HG02763 (cell line): ENCODE data around the gene XRN1.
"Not testable (repeated sequence)": the region's sequence is repeated elsewhere in the genome, so short reads cannot be mapped to it uniquely, and the experiment has no call there.

Experiments used
- ATAC-seq: cut with Tn5 transposase; IDR thresholded peaks from one replicate; pipeline ENCODE4 v1.9.1; 2021; ENCODE audit warnings: mild to moderate bottlenecking, moderate library complexity; ENCODE audit not compliant: unreplicated experiment

The XRN1 gene

GRCh38 chr3:142447852-142448823, at the start of gene XRN1:
Gene XRN1, minus strand, starts transcription at chr3:142448037. Its CDS starts 93 bp downstream, at chr3:142447944.
- ATAC-seq, result peak; percentile 82

DNA sequence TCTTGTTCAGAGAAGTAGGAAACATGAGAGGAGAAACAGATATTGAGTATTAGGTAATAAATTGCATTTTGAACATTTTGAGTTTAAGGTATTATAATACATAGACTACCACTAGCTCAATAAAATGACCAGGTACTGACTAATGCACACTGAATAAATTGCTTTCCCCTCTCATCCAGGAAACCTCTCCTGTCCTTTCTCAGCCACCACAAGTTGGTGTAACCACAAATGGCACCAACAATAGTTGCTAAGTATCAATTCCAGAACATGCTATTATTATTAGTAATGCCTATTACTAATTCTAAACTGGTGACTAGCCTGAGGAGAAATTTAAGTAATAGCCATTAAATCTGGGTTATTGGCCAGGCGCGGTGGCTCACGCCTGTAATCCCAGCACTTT, 47.3 kb upstream of the XRN1 start:
- no peak for ATAC-seq

DNA sequence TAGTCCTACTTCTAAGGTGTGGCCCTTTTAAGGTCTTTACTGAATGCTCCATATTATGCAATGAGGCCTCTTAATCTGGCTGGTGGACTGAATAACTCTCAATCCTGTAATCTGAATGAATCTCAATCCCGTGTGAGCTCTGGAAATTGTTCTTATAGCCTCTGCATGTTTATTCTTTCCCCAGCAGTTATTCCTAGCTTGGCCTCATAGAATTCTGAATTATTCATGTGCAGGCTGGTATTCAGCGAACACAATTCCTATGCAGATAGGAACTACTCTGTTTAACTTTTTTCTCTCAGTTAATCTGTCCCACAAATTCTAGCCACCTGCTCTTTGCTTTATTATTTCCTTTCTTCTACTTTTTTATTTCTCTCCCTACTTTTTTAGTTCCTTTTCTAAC, 44.3 kb upstream of the XRN1 start:
- ATAC-seq, result no peak

DNA sequence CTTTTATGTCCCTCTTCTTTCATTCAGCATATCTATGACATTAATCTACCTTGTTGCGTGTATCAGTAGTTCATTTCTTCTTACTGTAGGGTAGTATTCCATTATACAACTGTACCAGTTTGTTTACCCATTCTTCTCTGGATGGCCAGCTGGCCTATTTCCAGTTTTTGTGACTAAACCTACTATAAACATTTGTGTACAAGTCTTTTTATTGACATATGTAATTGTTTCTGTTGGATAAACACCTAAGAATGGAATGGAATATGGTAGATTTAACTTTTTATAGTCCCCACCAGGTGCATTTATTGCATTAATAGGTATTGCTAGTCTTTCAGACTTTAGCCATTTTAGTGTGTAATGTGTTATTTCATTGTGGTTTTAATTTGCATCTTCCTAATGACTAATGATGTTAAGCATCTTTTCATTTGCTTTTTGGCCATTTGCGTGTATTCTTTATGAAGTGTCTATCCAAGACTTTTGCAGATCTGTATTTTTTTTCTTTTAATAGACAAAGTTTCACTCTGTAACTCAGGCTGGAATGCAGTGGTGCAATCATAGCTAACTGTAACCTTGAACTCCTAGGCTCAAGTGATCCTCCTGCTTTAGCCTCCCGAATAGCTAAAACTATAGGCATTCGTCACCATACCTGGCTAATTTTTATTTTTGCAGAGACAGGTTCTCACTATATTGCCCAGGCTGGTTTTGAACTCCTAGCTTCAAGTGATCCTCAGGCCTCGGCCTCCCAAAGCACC, 41.9 kb upstream of the XRN1 start:
- no peak for ATAC-seq

GRCh38 chr3:142484912-142485435, 37.1 kb upstream of the XRN1 start:
- ATAC-seq, result no peak

DNA sequence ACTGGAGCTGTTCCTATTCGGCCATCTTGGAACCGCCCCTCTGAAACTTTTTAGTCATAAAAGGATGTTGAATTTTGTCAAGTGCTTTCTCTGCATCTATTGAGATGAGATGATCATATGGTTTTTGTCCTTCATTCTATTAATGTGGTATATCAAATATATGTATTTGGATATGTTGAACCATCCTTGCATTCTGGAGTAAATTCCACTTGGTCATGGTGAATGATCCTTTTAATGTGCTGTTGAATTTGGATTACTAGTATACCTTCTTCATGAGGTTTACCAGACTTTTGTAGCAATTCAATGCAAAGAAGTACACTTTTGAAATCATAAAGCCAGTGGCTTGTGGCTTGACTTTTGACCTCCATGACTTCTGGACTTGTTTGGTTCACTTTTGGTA, 33.4 kb upstream of the XRN1 start:
- ATAC-seq, result no peak

DNA sequence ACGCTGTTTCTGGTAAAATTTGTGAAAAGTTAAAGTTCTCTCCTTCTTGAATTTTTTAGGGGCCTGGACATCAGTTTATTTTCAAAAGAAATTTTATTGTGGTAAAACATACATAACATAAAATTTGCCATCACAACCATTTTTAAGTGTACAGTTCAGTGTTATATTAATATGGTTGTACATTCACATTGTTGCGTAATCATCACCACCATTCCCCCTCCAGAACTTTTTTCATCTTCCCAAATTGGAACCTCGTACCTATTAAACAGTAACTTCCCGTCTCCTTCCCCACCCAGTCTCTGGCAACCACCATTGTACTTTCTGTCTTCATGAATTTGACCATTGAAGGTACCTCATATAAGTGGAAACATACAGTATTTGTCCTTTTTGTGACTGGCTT, 23.0 kb upstream of the XRN1 start:
- ATAC-seq, result no peak

- ATAC-seq, result no peak
Measured at GRCh38 chr3:142468456-142468855, 20.6 kb upstream of the XRN1 start.

DNA sequence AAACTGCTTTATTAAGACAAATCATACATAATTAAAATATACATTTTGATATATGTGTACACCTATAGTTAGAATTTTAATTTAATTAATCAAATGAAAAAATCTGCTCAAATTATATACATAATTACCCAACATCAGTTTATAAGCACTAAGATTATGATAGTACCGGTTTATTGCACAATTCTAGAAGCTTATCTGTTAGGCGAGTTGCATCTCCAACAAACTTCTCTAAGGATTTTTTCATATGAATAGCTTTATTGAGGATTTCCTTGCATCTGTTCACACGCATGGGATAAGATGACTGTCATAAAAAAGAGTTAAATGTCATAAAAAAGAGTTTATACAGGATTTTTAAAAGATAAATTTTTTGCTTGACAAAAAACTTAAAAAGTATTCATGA, 19.9 kb upstream of the XRN1 start:
- no peak for ATAC-seq

DNA sequence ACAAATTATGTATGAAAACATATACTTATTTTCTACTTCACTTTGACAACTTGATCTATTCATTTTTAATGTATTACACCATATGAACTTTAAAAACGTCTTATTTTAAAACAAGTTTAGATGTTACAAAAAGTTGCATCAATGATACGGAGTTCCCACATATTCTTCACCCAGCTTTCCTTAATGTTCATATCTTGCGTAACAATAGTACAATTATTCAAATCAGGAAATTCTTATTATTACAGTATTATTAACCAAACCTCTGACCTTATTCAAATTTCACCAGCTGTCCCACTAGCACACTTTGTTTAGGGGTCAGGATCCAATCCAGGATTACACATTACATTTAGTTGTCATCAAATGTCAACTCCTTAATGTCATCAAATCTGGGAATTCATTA, 12.9 kb upstream of the XRN1 start:
- no peak for ATAC-seq

DNA sequence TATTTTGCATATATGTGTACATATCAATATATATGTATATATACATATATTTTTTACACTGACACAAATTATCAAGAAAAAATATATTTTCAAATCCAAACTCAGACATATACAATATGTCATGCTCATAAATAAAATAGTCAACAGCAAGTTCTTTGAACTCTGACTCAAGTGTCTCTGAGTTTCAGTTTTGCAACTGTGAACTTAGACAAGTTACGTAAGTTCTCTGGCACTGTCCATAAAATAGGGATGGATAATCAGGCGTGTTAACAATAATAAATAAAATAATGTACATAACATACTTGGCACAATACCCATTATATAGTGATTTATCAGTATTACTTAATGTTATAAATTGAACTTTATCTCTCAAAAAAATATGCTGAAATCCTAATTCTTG, 12.1 kb upstream of the XRN1 start:
- no peak for ATAC-seq

GRCh38 chr3:142459096-142459495, 11.3 kb upstream of the XRN1 start:
- no peak for ATAC-seq

DNA sequence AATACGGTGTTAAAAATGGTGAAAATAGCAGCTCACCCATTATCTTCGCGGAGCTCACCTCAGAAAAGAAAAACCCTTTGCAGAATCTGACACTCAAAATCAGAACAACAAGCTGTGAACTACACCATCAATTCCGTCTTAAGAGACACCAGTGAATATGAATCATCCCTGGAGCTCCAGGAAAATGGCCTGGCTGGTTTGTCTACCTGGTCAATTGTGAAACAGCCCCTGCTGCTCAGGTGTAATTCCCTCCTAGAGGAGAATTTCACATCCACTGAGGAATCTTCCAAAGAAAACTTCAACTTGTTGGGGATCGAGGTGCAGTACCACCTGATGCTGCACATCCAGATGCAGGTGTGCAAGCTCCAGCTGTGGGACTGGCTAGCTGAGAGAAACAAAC, 3.0 kb upstream of the XRN1 start:
- no peak for ATAC-seq

GRCh38 chr3:142450189-142450588, 2.4 kb upstream of the XRN1 start:
- ATAC-seq, result no peak

- ATAC-seq, result peak; percentile 31
Measured at GRCh38 chr3:142447301-142447851, 461 bp downstream of the XRN1 start.

DNA sequence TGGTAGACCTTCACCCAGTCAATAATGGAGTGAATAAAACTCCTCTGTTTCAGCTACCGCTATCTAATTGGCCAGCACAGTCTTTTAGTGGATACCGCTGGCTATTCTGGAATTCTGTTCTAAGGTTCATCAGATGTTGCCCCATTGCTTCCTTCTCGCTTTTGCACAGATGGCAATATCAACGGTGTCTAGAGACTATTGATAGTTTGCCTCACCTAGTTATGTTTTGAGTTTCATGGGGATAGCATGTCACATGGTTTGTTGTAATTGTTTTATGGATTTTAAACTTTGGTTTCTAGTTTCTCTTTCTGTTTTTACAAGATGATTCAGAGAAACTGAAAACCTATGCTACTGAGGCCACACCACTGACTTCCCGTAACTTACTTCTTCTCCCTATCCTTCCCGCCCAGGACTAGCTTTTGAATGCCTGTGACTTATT, 2.0 kb downstream of the XRN1 start:
- peak; percentile 44 for ATAC-seq

GRCh38 chr3:142444343-142444742, 3.5 kb downstream of the XRN1 start:
- ATAC-seq, result no peak

GRCh38 chr3:142443060-142443459, 4.8 kb downstream of the XRN1 start:
- ATAC-seq, result not testable (repeated sequence)

GRCh38 chr3:142439499-142440220, 8.2 kb downstream of the XRN1 start:
- ATAC-seq, result not testable (repeated sequence)

- not testable (repeated sequence) for ATAC-seq
Measured at GRCh38 chr3:142438096-142438495, 9.7 kb downstream of the XRN1 start.
